OCI-LY1 (cell line): ENCODE results near the gene PIP4K2A.

Experiments
- H2AFZ ChIP-seq: fragments of 200-600 bp; sonication (generic), shearing (Covaris generic); 2 replicates; pipeline ENCODE4 v1.6.0; 2014; ENCODE audit warnings: antibody characterized with exemption, mild to moderate bottlenecking, low read length
- H3F3A ChIP-seq: fragments of 200-600 bp; sonication (generic), shearing (Covaris generic); 2 replicates; pipeline ENCODE4 v1.6.0; 2014; ENCODE audit warnings: mild to moderate bottlenecking, antibody characterized with exemption, low read length, moderate library complexity; ENCODE audit not compliant: insufficient read depth
- H3K27ac ChIP-seq: fragments of 200-600 bp; sonication (generic); 2 replicates; pipeline ENCODE4 v1.5.1; 2014; ENCODE audit warnings: low read length, mixed run types, mild to moderate bottlenecking, low read depth; ENCODE audit not compliant: poor library complexity, severe bottlenecking
- H3K27me3 ChIP-seq: fragments of 200-600 bp; sonication (generic); 2 replicates; pipeline ENCODE4 v1.6.0; 2014; ENCODE audit warnings: antibody characterized with exemption, mild to moderate bottlenecking, low read length, moderate library complexity; ENCODE audit not compliant: insufficient read depth
- H3K36me3 ChIP-seq: fragments of 200-600 bp; sonication (generic); 2 replicates; pipeline ENCODE4 v1.6.1; 2014; ENCODE audit warnings: mild to moderate bottlenecking, antibody characterized with exemption, low read length, moderate library complexity, mixed read lengths; ENCODE audit not compliant: insufficient read depth
- H3K4me1 ChIP-seq: fragments of 200-600 bp; sonication (generic); 2 replicates; pipeline ENCODE4 v1.5.1; 2014; ENCODE audit warnings: mild to moderate bottlenecking, low read length, moderate library complexity; ENCODE audit not compliant: insufficient read depth, severe bottlenecking
- H3K4me2 ChIP-seq: fragments of 200-600 bp; sonication (generic), shearing (Covaris generic); 2 replicates; pipeline ENCODE4 v1.6.1; 2014; ENCODE audit warnings: low read length
- H3K4me3 ChIP-seq: fragments of 200-600 bp; sonication (generic); 2 replicates; pipeline ENCODE4 v1.5.1; 2014; ENCODE audit warnings: low read length, low read depth, mild to moderate bottlenecking, mixed read lengths; ENCODE audit not compliant: poor library complexity, severe bottlenecking
- H3K79me2 ChIP-seq: fragments of 200-600 bp; shearing (Covaris generic); 2 replicates; pipeline ENCODE4 v1.6.1; 2016; ENCODE audit warnings: mixed run types, low read length, mixed read lengths; ENCODE audit not compliant: insufficient read depth
- H3K9ac ChIP-seq: fragments of 200-600 bp; sonication (generic), shearing (Covaris generic); 2 replicates; pipeline ENCODE4 v1.6.1; 2014; ENCODE audit warnings: mild to moderate bottlenecking, low read length, mixed read lengths
- H3K9me2 ChIP-seq: fragments of 200-600 bp; sonication (generic), shearing (Covaris generic); 2 replicates; pipeline ENCODE4 v1.6.1; 2014; ENCODE audit warnings: low read depth, mild to moderate bottlenecking, low read length, mixed read lengths
- H3K9me3 ChIP-seq: fragments of 200-600 bp; shearing (Covaris generic); 2 replicates; pipeline ENCODE4 v1.6.1; 2014; ENCODE audit warnings: low read length, mixed read lengths
- H4K20me1 ChIP-seq: fragments of 200-600 bp; sonication (generic), shearing (Covaris generic); 2 replicates; pipeline ENCODE4 v1.6.0; 2016; ENCODE audit warnings: mild to moderate bottlenecking, low read length; ENCODE audit not compliant: insufficient read depth
- EZH2 ChIP-seq: fragments of 200-600 bp; sonication (generic), shearing (Covaris generic); IDR thresholded peaks from 2 replicates; pipeline ENCODE4 v1.8.0; 2017; ENCODE audit warnings: borderline replicate concordance, mixed run types, mild to moderate bottlenecking, antibody characterized with exemption, low read length, moderate library complexity, mixed read lengths
- TF ChIP-seq, protein P1 (sequence below): fragments of 200-600 bp; sonication (generic), shearing (Covaris generic); IDR thresholded peaks from 2 replicates; pipeline ENCODE4 v1.5.1; 2017; ENCODE audit warnings: mild to moderate bottlenecking, antibody characterized with exemption, low read length, moderate library complexity, mixed read lengths

PIP4K2A gene

DNA sequence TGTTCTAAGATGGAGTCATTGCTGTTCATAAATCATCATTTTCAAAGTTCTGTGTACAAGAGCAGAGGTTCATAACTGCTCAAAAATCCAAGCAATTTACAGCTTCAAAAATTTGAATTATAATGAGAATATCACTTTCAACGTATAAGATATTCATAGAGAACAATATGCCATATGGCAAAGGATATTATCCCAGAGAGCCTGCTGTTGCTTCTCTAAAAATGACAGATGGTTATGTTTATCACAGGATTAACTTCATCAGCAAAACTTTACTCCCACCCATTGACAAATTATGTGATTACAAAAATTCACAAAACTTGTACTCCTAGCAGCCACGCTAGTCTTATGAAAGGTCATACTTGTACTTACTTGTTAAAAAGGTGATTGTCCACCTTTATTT, 105.1 kb downstream of the PIP4K2A start:
- no peaks in the 10 kb centered on the region for H3K79me2 ChIP-seq
- no peaks in the 10 kb centered on the region for H3F3A ChIP-seq

DNA sequence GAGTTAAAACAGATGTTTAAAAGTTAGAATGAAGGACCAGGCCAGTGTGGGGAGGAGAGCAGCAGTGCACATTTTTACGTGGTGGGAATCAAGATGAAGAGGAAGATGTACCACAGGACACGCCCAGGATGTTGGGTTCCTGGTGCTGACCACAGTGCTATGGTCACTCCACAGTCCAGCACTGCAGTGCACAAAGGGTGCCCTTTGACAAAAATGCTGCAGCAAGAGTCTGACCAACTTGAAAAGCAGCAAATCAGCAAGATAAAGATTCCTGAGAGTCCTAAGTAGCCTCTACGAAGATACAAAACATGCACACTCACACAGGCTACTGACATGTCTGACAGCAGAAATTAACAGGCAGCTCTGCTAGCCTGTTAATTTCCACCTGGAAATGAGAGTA, 107.1 kb downstream of the PIP4K2A start:
- peaks cover 23% of the 10 kb centered on the region for H3K4me1 ChIP-seq
- peaks cover 5% of the 10 kb centered on the region; the same call in 1 of the 2 replicates for H3K36me3 ChIP-seq
- no peak overlapping the region for H3K9ac ChIP-seq
- H3K27ac ChIP-seq = no peak overlapping the region
- no peak overlapping the region for H3K4me2 ChIP-seq
- H3K79me2 ChIP-seq = no peaks in the 10 kb centered on the region
- no peaks in the 10 kb centered on the region for H3K27me3 ChIP-seq
- no peaks in the 10 kb centered on the region for H3K9me2 ChIP-seq
- no peak overlapping the region for H2AFZ ChIP-seq
- TF ChIP-seq EZH2 = no peak
- TF ChIP-seq, protein P1, sequence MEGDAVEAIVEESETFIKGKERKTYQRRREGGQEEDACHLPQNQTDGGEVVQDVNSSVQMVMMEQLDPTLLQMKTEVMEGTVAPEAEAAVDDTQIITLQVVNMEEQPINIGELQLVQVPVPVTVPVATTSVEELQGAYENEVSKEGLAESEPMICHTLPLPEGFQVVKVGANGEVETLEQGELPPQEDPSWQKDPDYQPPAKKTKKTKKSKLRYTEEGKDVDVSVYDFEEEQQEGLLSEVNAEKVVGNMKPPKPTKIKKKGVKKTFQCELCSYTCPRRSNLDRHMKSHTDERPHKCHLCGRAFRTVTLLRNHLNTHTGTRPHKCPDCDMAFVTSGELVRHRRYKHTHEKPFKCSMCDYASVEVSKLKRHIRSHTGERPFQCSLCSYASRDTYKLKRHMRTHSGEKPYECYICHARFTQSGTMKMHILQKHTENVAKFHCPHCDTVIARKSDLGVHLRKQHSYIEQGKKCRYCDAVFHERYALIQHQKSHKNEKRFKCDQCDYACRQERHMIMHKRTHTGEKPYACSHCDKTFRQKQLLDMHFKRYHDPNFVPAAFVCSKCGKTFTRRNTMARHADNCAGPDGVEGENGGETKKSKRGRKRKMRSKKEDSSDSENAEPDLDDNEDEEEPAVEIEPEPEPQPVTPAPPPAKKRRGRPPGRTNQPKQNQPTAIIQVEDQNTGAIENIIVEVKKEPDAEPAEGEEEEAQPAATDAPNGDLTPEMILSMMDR = no peak
- no peak overlapping the region for H3K4me3 ChIP-seq
- no peaks in the 10 kb centered on the region for H3F3A ChIP-seq
- H4K20me1 ChIP-seq = no peaks in the 10 kb centered on the region
- no peaks in the 10 kb centered on the region for H3K9me3 ChIP-seq

More for the DNA sequence above, 105.1 kb downstream of the PIP4K2A start:
- Histone ChIP-seq H3K27ac (no peak overlapping the region), H4K20me1 (no peaks in the 10 kb centered on the region), H3K9me3 (no peaks in the 10 kb centered on the region), H3K9me2 (no peaks in the 10 kb centered on the region), H3K36me3 (peaks cover 5% of the 10 kb centered on the region; the same call in 1 of the 2 replicates), H2AFZ (no peak overlapping the region), H3K4me3 (no peak overlapping the region), H3K9ac (no peak overlapping the region), H3K4me2 (no peak overlapping the region), H3K27me3 (no peaks in the 10 kb centered on the region), H3K4me1 (peaks cover 23% of the 10 kb centered on the region)
- TF ChIP-seq, protein P1 = no peak
- TF ChIP-seq EZH2 = no peak

DNA sequence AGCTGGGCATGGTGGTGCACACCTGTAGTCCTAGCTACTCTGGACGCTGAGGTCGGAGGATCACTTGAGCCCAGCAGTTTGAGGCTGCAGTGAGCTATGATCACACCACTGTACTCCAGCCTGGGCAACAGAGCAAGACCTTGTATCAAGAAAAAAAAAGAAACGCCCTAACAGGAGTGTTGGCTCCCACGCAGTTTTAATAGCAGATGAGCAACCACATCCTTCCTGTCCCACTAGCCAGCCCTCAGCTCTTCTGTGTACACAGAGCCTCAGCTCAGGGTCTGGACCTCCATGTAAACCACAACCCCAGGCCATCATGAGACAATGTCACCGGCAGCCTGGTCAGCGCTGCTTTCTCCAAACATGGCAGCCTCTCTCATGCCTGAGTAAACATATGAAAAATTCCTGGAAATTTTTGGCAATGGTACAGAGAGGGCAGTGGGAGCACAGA, 108.2 kb downstream of the PIP4K2A start:
- no peak overlapping the region for H2AFZ ChIP-seq
- no peak overlapping the region for H3K4me3 ChIP-seq
- H3K9me3 ChIP-seq = no peaks in the 10 kb centered on the region
- peaks cover 5% of the 10 kb centered on the region; the same call in 1 of the 2 replicates for H3K36me3 ChIP-seq
- no peak overlapping the region for H3K4me2 ChIP-seq
- no peaks in the 10 kb centered on the region for H3K27me3 ChIP-seq
- H4K20me1 ChIP-seq = no peaks in the 10 kb centered on the region
- no peaks in the 10 kb centered on the region for H3F3A ChIP-seq
- TF ChIP-seq EZH2 = no peak
- TF ChIP-seq, protein P1 = no peak
- no peak overlapping the region for H3K27ac ChIP-seq
- H3K79me2 ChIP-seq = no peaks in the 10 kb centered on the region
- no peaks in the 10 kb centered on the region for H3K9me2 ChIP-seq
- no peak overlapping the region for H3K9ac ChIP-seq
- H3K4me1 ChIP-seq = peaks cover 18% of the 10 kb centered on the region
